Measurements from ENCODE around the gene ETV3L. TPM values are rescaled to one million over a fixed set of nuclear protein-coding genes. Genes with fewer than 3 reads are reported as not detected.

Gene ETV3L
- total RNA-seq, 1 donor = not detected

- no peak for TF ChIP-seq CTCF (IDR thresholded peaks at IDR 0.05; ENCODE audit: extremely low read depth, low read depth, low read length)
- no peaks in the 10 kb centered on the region for H3K36me3 ChIP-seq (ENCODE audit: insufficient read depth, low read length)
- DNase-seq (ENCODE audit: insufficient read length, low spot score, missing footprints) = no peak
Observed at GRCh38 chr1:157116737-157117103, 17.1 kb upstream of the ETV3L start.

GRCh38 chr1:157115851-157116736 is 16.5 kb upstream of the ETV3L start:
- Histone ChIP-seq H3K36me3 (ENCODE audit: insufficient read depth, low read length) (no peaks in the 10 kb centered on the region), H3K27ac (ENCODE audit: low read depth, low read length) (no peak overlapping the region), H2AFZ (ENCODE audit: low read length) (no peak overlapping the region), H3K79me2 (ENCODE audit: insufficient read depth, low read length) (no peaks in the 10 kb centered on the region), H3K4me2 (ENCODE audit: insufficient read depth, low read length) (no peak overlapping the region), H3K4me1 (ENCODE audit: insufficient read depth, low read length) (no peaks in the 10 kb centered on the region), H3K27me3 (ENCODE audit: insufficient read depth, low read length) (peaks cover 32% of the 10 kb centered on the region), H4K20me1 (ENCODE audit: insufficient read depth, low read length) (no peaks in the 10 kb centered on the region), H3K4me3 (ENCODE audit: insufficient read depth, low read length) (no peak overlapping the region), H3K9me3 (ENCODE audit: low read depth, low read length) (no peaks in the 10 kb centered on the region)
- TF ChIP-seq CTCF (IDR thresholded peaks at IDR 0.05; ENCODE audit: extremely low read depth, low read depth, low read length) = no peak
- DNase-seq (ENCODE audit: insufficient read length, low spot score, missing footprints) = no peak

More at GRCh38 chr1:157116737-157117103, 17.1 kb upstream of the ETV3L start:
- Histone ChIP-seq H3K27ac (ENCODE audit: low read depth, low read length) (no peak overlapping the region), H3K9me3 (ENCODE audit: low read depth, low read length) (no peaks in the 10 kb centered on the region), H3K4me2 (ENCODE audit: insufficient read depth, low read length) (no peak overlapping the region), H3K4me3 (ENCODE audit: insufficient read depth, low read length) (no peak overlapping the region), H3K4me1 (ENCODE audit: insufficient read depth, low read length) (no peaks in the 10 kb centered on the region), H2AFZ (ENCODE audit: low read length) (no peak overlapping the region), H4K20me1 (ENCODE audit: insufficient read depth, low read length) (no peaks in the 10 kb centered on the region), H3K79me2 (ENCODE audit: insufficient read depth, low read length) (no peaks in the 10 kb centered on the region), H3K27me3 (ENCODE audit: insufficient read depth, low read length) (peaks cover 27% of the 10 kb centered on the region)

GRCh38 chr1:157115429-157115838 is 15.8 kb upstream of the ETV3L start:
- Histone ChIP-seq H3K36me3 (ENCODE audit: insufficient read depth, low read length) (no peaks in the 10 kb centered on the region), H3K4me3 (ENCODE audit: insufficient read depth, low read length) (no peak overlapping the region), H3K79me2 (ENCODE audit: insufficient read depth, low read length) (no peaks in the 10 kb centered on the region), H4K20me1 (ENCODE audit: insufficient read depth, low read length) (no peaks in the 10 kb centered on the region), H3K4me2 (ENCODE audit: insufficient read depth, low read length) (no peak overlapping the region), H3K27ac (ENCODE audit: low read depth, low read length) (no peak overlapping the region), H2AFZ (ENCODE audit: low read length) (no peak overlapping the region), H3K27me3 (ENCODE audit: insufficient read depth, low read length) (peaks cover 32% of the 10 kb centered on the region), H3K4me1 (ENCODE audit: insufficient read depth, low read length) (no peaks in the 10 kb centered on the region), H3K9me3 (ENCODE audit: low read depth, low read length) (no peaks in the 10 kb centered on the region)
- DNase-seq (ENCODE audit: insufficient read length, low spot score, missing footprints) = no peak
- no peak for TF ChIP-seq CTCF (IDR thresholded peaks at IDR 0.05; ENCODE audit: extremely low read depth, low read depth, low read length)

Measured in osteoblast (primary cell).